Neural cell (in vitro differentiated cells): ENCODE measurements around the gene RAD51B. TPM values are rescaled to one million over a fixed set of nuclear protein-coding genes. Genes with fewer than 3 reads are reported as not detected.

ENCODE experiments used
- H2AFZ ChIP-seq: fragments of 200-600, 300-800 bp; sonication (generic), shearing (Covaris generic); 2 replicates; pipeline ENCODE4 v1.6.0; 2014; ENCODE audit warnings: low read depth, mild to moderate bottlenecking, antibody characterized with exemption, low read length, moderate library complexity
- H3F3A ChIP-seq: fragments of 200-600 bp; shearing (Covaris generic); 2 replicates; pipeline ENCODE4 v1.6.1; 2016; ENCODE audit warnings: mild to moderate bottlenecking, moderate library complexity, mixed read lengths, antibody characterized with exemption, low read length; ENCODE audit not compliant: insufficient read depth, poor library complexity, severe bottlenecking
- H3K27ac ChIP-seq: fragments of 200-600, 300-800 bp; sonication (generic), shearing (Covaris generic); 2 replicates; pipeline ENCODE4 v1.5.1; 2014; ENCODE audit warnings: mild to moderate bottlenecking, low read length, moderate library complexity
- H3K27me3 ChIP-seq: fragments of 300-800, 200-600 bp; sonication (generic), shearing (Covaris generic); 2 replicates; pipeline ENCODE4 v1.6.0; 2014; ENCODE audit warnings: mild to moderate bottlenecking, low read depth, low read length, moderate library complexity; ENCODE audit not compliant: insufficient read depth
- H3K36me3 ChIP-seq: fragments of 300-800, 200-600 bp; sonication (generic), shearing (Covaris generic); 2 replicates; pipeline ENCODE4 v1.5.1; 2014; ENCODE audit warnings: mild to moderate bottlenecking, antibody characterized with exemption, low read length, moderate library complexity; ENCODE audit not compliant: insufficient read depth
- H3K4me2 ChIP-seq: fragments of 300-800, 200-600 bp; sonication (generic), shearing (Covaris generic); 2 replicates; pipeline ENCODE4 v1.6.0; 2014; ENCODE audit warnings: mild to moderate bottlenecking, low read length
- H3K4me3 ChIP-seq: fragments of 300-800, 200-600 bp; sonication (generic), shearing (Covaris generic); 2 replicates; pipeline ENCODE4 v1.5.1; 2014; ENCODE audit warnings: mild to moderate bottlenecking, low read length, moderate library complexity
- H3K79me2 ChIP-seq: fragments of 200-600 bp; shearing (Covaris generic); replicated peaks from 2 replicates; pipeline ENCODE4 v1.6.0; 2014; ENCODE audit warnings: mild to moderate bottlenecking, low read length, moderate library complexity; ENCODE audit not compliant: insufficient read depth
- H3K9ac ChIP-seq: fragments of 300-800, 200-600 bp; sonication (generic), shearing (Covaris generic); 2 replicates; pipeline ENCODE4 v1.6.1; 2016; ENCODE audit warnings: mild to moderate bottlenecking, low read length, mixed read lengths
- H3K9me2 ChIP-seq: fragments of 200-600 bp; shearing (Covaris generic); 2 replicates; pipeline ENCODE4 v1.6.1; 2016; ENCODE audit warnings: mild to moderate bottlenecking, low read length, mixed read lengths; ENCODE audit not compliant: insufficient read depth
- H3K9me3 ChIP-seq: fragments of 200-600, 300-800 bp; sonication (generic), shearing (Covaris generic); 2 replicates; pipeline ENCODE4 v1.6.1; 2016; ENCODE audit warnings: mild to moderate bottlenecking, mixed run types, low read length, moderate library complexity, mixed read lengths
- H4K20me1 ChIP-seq: fragments of 200-600 bp; shearing (Covaris generic); 2 replicates; pipeline ENCODE4 v1.6.1; 2016; ENCODE audit warnings: mild to moderate bottlenecking, mixed run types; ENCODE audit not compliant: insufficient read depth
- EP300 ChIP-seq: fragments of 450-650 bp; conservative IDR thresholded peaks from 2 replicates; pipeline ENCODE4 v1.6.1; 2014; ENCODE audit warnings: antibody characterized with exemption, mild to moderate bottlenecking, moderate library complexity; ENCODE audit not compliant: poor library complexity, severe bottlenecking
- EZH2 ChIP-seq: fragments of 200-600, 300-800 bp; shearing (Covaris generic), sonication (generic); IDR thresholded peaks from 2 replicates; pipeline ENCODE4 v1.6.1; 2014; ENCODE audit warnings: antibody characterized with exemption, low read length, borderline replicate concordance, mild to moderate bottlenecking; ENCODE audit not compliant: insufficient read depth, poor library complexity, severe bottlenecking
- MXI1 ChIP-seq: fragments of 450-650 bp; conservative IDR thresholded peaks from 2 replicates; pipeline ENCODE4 v1.6.1; 2014; ENCODE audit warnings: antibody characterized with exemption, mild to moderate bottlenecking; ENCODE audit not compliant: poor library complexity, severe bottlenecking
- POLR2AphosphoS5 ChIP-seq: IDR thresholded peaks from 2 replicates; pipeline ENCODE4 v1.6.1; 2012
- RAD21 ChIP-seq: fragments of 450-650 bp; conservative IDR thresholded peaks from 2 replicates; pipeline ENCODE4 v1.6.1; 2014; ENCODE audit warnings: antibody characterized with exemption, mild to moderate bottlenecking, moderate library complexity
- SMC3 ChIP-seq: fragments of 450-650 bp; conservative IDR thresholded peaks from 2 replicates; pipeline ENCODE4 v1.6.1; 2014; ENCODE audit warnings: antibody characterized with exemption, mild to moderate bottlenecking, moderate library complexity; ENCODE audit not compliant: poor library complexity
- TAF1 ChIP-seq: IDR thresholded peaks from 2 replicates; pipeline ENCODE4 v1.6.1; 2012; ENCODE audit warnings: low read depth
- polyA plus RNA-seq: library from polyadenylated mRNA; depleted of rRNA; stranded (reverse); fragments of >200 nt; gene quantifications from 2 replicates; pipeline ENCODE4 v1.2.3, GENCODE V29; 2014
- TF ChIP-seq, protein P1 (sequence below): fragments of 450-650 bp; IDR thresholded peaks from 2 replicates; pipeline ENCODE4 v1.5.1; 2014; ENCODE audit warnings: antibody characterized with exemption, mild to moderate bottlenecking, moderate library complexity; ENCODE audit not compliant: poor library complexity, severe bottlenecking
- TF ChIP-seq, protein P2 (sequence below): IDR thresholded peaks from 2 replicates; pipeline ENCODE4 v1.6.1; 2012; ENCODE audit warnings: borderline replicate concordance

RAD51B gene
- polyA plus RNA-seq, 1 donor from 2014 or later = 3.1 TPM

DNA sequence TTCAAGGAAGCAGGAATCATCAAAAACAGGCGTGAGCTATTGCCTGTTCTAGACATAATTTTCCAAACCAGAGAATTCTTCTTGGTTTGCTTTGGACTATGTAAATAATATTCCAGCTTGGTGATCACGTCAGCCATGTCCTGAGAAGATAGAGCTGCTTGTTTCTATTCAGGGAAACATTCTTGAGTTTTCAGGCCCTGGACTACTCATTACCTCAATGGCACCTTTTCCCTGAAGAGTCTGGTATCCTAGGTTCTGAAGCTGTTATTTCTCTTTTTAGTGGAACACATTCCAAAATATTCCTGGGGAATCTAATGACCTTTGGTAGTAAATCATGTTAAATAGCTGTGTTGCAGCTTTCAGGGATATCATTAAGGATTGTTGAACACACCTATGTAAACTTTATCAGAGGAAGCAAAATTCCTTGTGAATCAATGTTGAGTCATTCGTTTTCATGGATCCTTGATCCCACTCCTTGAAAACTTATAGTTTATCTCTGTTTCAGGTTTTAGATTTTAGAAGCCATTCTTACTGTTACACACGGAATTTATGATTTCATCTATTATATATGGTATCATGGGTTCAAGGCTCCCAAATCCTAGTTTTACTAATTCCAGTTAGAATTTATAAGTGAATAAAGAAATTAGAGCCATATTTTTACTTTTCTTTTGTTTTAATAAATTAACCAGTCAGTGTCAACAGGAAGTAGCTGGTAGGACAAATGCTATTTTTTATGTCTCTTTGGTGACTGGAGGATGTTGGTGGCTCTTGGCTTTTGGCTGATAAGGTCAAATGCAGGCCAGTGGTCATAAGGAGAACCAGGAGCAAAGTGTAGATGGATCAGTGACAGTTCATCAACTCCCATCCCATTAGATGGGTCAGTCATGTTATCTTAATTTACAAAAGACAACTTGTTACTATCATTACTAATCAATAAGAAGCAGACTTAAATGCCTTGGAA lies 593.2 kb downstream of the RAD51B start:
- Histone ChIP-seq H2AFZ (no peak overlapping the region), H3K27me3 (no peaks in the 10 kb centered on the region), H3K4me3 (no peak overlapping the region), H3F3A (no peaks in the 10 kb centered on the region), H3K36me3 (no peaks in the 10 kb centered on the region), H4K20me1 (no peaks in the 10 kb centered on the region), H3K79me2 (no peaks in the 10 kb centered on the region), H3K4me2 (no peak overlapping the region), H3K9ac (no peak overlapping the region), H3K27ac (no peak overlapping the region), H3K9me2 (no peaks in the 10 kb centered on the region), H3K9me3 (no peaks in the 10 kb centered on the region)
- TF ChIP-seq MXI1 (no peak), RAD21 (no peak), EP300 (no peak), POLR2AphosphoS5 (no peak), EZH2 (no peak), SMC3 (no peak), TAF1 (no peak)
- TF ChIP-seq, protein P1, sequence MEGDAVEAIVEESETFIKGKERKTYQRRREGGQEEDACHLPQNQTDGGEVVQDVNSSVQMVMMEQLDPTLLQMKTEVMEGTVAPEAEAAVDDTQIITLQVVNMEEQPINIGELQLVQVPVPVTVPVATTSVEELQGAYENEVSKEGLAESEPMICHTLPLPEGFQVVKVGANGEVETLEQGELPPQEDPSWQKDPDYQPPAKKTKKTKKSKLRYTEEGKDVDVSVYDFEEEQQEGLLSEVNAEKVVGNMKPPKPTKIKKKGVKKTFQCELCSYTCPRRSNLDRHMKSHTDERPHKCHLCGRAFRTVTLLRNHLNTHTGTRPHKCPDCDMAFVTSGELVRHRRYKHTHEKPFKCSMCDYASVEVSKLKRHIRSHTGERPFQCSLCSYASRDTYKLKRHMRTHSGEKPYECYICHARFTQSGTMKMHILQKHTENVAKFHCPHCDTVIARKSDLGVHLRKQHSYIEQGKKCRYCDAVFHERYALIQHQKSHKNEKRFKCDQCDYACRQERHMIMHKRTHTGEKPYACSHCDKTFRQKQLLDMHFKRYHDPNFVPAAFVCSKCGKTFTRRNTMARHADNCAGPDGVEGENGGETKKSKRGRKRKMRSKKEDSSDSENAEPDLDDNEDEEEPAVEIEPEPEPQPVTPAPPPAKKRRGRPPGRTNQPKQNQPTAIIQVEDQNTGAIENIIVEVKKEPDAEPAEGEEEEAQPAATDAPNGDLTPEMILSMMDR = no peak
- TF ChIP-seq, protein P2, sequence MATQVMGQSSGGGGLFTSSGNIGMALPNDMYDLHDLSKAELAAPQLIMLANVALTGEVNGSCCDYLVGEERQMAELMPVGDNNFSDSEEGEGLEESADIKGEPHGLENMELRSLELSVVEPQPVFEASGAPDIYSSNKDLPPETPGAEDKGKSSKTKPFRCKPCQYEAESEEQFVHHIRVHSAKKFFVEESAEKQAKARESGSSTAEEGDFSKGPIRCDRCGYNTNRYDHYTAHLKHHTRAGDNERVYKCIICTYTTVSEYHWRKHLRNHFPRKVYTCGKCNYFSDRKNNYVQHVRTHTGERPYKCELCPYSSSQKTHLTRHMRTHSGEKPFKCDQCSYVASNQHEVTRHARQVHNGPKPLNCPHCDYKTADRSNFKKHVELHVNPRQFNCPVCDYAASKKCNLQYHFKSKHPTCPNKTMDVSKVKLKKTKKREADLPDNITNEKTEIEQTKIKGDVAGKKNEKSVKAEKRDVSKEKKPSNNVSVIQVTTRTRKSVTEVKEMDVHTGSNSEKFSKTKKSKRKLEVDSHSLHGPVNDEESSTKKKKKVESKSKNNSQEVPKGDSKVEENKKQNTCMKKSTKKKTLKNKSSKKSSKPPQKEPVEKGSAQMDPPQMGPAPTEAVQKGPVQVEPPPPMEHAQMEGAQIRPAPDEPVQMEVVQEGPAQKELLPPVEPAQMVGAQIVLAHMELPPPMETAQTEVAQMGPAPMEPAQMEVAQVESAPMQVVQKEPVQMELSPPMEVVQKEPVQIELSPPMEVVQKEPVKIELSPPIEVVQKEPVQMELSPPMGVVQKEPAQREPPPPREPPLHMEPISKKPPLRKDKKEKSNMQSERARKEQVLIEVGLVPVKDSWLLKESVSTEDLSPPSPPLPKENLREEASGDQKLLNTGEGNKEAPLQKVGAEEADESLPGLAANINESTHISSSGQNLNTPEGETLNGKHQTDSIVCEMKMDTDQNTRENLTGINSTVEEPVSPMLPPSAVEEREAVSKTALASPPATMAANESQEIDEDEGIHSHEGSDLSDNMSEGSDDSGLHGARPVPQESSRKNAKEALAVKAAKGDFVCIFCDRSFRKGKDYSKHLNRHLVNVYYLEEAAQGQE = no peak

DNA sequence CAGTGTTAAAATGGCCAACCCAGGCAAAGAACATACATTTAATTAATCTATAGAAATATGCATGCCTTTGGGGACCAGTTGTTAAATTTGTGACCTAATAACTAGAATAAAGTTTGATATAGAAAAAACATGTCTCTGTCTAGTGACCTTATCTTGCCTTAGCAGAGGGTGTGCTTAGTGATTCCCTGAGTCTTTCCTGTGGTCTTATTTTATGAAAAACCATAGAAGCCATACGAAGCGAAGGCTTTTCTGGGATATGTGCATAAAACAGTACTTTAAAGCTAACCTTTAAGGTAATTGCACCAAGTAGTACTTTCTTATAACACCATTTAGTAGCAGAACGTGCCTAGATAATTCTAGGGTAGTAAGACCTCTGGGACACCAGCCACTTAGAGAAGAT lies 593.9 kb downstream of the RAD51B start:
- no peaks in the 10 kb centered on the region for H3K9me3 ChIP-seq
- H3K4me2 ChIP-seq = no peak overlapping the region
- H3F3A ChIP-seq = no peaks in the 10 kb centered on the region
- no peak overlapping the region for H2AFZ ChIP-seq
- no peaks in the 10 kb centered on the region for H3K79me2 ChIP-seq
- no peak overlapping the region for H3K4me3 ChIP-seq
- H3K27me3 ChIP-seq = no peaks in the 10 kb centered on the region
- no peak overlapping the region for H3K27ac ChIP-seq
- no peaks in the 10 kb centered on the region for H4K20me1 ChIP-seq
- H3K36me3 ChIP-seq = no peaks in the 10 kb centered on the region
- H3K9ac ChIP-seq = no peak overlapping the region
- no peak for TF ChIP-seq EP300
- H3K9me2 ChIP-seq = no peaks in the 10 kb centered on the region
